ENCODE measurements around the gene CDK14. TPM values are rescaled to one million over a fixed set of nuclear protein-coding genes. Genes with fewer than 3 reads are reported as not detected.
A peak's percentile ranks its signal among the peaks of the same experiment; 100 is the strongest.

Gene CDK14
- total RNA-seq, 2 donors from 2014 or later, result 8.7 to 13.4 TPM

GRCh38 chr7:90674625-90675024, 78.5 kb downstream of the CDK14 start:
- Mint-ChIP-seq H3K9me3 (no peaks in the 10 kb centered on the region), H3K4me1 (peaks cover 30% of the 10 kb centered on the region), H3K27me3 (ENCODE audit: insufficient read depth) (peaks cover 23% of the 10 kb centered on the region), H3K36me3 (ENCODE audit: low read depth) (no peaks in the 10 kb centered on the region), H3K27ac (no peak overlapping the region), H3K4me3 (no peak overlapping the region)
- Histone ChIP-seq H3K27me3 (ENCODE audit: control insufficient read depth, insufficient read depth, low read length, poor library complexity, severe bottlenecking) (peaks cover 37% of the 10 kb centered on the region), H3K4me1 (ENCODE audit: control insufficient read depth, insufficient read depth, low read length) (peaks cover 17% of the 10 kb centered on the region), H3K36me3 (ENCODE audit: control insufficient read depth, insufficient read depth, low read length) (no peaks in the 10 kb centered on the region), H3K27ac (ENCODE audit: low read depth, low read length) (no peak overlapping the region), H3K9me3 (ENCODE audit: control insufficient read depth, low read length) (no peaks in the 10 kb centered on the region), H3K4me3 (ENCODE audit: low read length) (no peak overlapping the region), H3K9ac (ENCODE audit: extremely low read depth, low read length, poor library complexity, severe bottlenecking) (no peak overlapping the region)
- no peak for DNase-seq
- TF ChIP-seq, protein P1, sequence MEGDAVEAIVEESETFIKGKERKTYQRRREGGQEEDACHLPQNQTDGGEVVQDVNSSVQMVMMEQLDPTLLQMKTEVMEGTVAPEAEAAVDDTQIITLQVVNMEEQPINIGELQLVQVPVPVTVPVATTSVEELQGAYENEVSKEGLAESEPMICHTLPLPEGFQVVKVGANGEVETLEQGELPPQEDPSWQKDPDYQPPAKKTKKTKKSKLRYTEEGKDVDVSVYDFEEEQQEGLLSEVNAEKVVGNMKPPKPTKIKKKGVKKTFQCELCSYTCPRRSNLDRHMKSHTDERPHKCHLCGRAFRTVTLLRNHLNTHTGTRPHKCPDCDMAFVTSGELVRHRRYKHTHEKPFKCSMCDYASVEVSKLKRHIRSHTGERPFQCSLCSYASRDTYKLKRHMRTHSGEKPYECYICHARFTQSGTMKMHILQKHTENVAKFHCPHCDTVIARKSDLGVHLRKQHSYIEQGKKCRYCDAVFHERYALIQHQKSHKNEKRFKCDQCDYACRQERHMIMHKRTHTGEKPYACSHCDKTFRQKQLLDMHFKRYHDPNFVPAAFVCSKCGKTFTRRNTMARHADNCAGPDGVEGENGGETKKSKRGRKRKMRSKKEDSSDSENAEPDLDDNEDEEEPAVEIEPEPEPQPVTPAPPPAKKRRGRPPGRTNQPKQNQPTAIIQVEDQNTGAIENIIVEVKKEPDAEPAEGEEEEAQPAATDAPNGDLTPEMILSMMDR (conservative IDR thresholded peaks at IDR 0.05), result no peak
- WGBS, 2 experiments (ENCODE audit: insufficient coverage in 1 of 2, insufficient read length in 1 of 2), result 60% methylated on average over 1 of the region's 1 CpG; no CpG with 5 or more reads in 1 of the 2 experiments

GRCh38 chr7:90675982-90676381, 79.9 kb downstream of the CDK14 start:
- peaks cover 48% of the 10 kb centered on the region for H3K27me3 ChIP-seq (ENCODE audit: control insufficient read depth, insufficient read depth, low read length, poor library complexity, severe bottlenecking)
- WGBS, 2 experiments (ENCODE audit: insufficient coverage in 1 of 2, insufficient read length in 1 of 2), result 87 to 92% methylated on average over 2 to 3 of the region's 3 CpGs

GRCh38 chr7:90677486-90678404, 81.6 kb downstream of the CDK14 start:
- no peak overlapping the region for H3K9ac ChIP-seq (ENCODE audit: extremely low read depth, low read length, poor library complexity, severe bottlenecking)
- peaks cover 66% of the 10 kb centered on the region for H3K27me3 ChIP-seq (ENCODE audit: control insufficient read depth, insufficient read depth, low read length, poor library complexity, severe bottlenecking)
- H3K36me3 Mint-ChIP-seq (ENCODE audit: low read depth), result no peaks in the 10 kb centered on the region
- peaks cover 17% of the 10 kb centered on the region for H3K4me1 ChIP-seq (ENCODE audit: control insufficient read depth, insufficient read depth, low read length)
- no peak for DNase-seq
- WGBS, 2 experiments (ENCODE audit: insufficient coverage in 1 of 2, insufficient read length in 1 of 2), result 53 to 76% methylated on average over 5 to 10 of the region's 10 CpGs
- H3K9me3 ChIP-seq (ENCODE audit: control insufficient read depth, low read length), result no peaks in the 10 kb centered on the region
- H3K36me3 ChIP-seq (ENCODE audit: control insufficient read depth, insufficient read depth, low read length), result no peaks in the 10 kb centered on the region
- no peak overlapping the region for H3K4me3 ChIP-seq (ENCODE audit: low read length)
- H3K27me3 Mint-ChIP-seq (ENCODE audit: insufficient read depth), result peaks cover 38% of the 10 kb centered on the region
- H3K4me3 Mint-ChIP-seq, result no peak overlapping the region
- H3K27ac ChIP-seq (ENCODE audit: low read depth, low read length), result peak overlapping the region; percentile 62
- no peak overlapping the region for H3K27ac Mint-ChIP-seq
- no peaks in the 10 kb centered on the region for H3K9me3 Mint-ChIP-seq
- peaks cover 30% of the 10 kb centered on the region for H3K4me1 Mint-ChIP-seq
- TF ChIP-seq, protein P1 (conservative IDR thresholded peaks at IDR 0.05), result no peak

More at GRCh38 chr7:90675982-90676381, 79.9 kb downstream of the CDK14 start:
- H3K4me1 ChIP-seq (ENCODE audit: control insufficient read depth, insufficient read depth, low read length), result peaks cover 17% of the 10 kb centered on the region
- no peak overlapping the region for H3K27ac ChIP-seq (ENCODE audit: low read depth, low read length)
- no peaks in the 10 kb centered on the region for H3K9me3 ChIP-seq (ENCODE audit: control insufficient read depth, low read length)
- Mint-ChIP-seq H3K27me3 (ENCODE audit: insufficient read depth) (peaks cover 33% of the 10 kb centered on the region), H3K9me3 (no peaks in the 10 kb centered on the region), H3K27ac (no peak overlapping the region), H3K4me1 (peaks cover 30% of the 10 kb centered on the region), H3K4me3 (no peak overlapping the region), H3K36me3 (ENCODE audit: low read depth) (no peaks in the 10 kb centered on the region)
- DNase-seq, result no peak
- no peak overlapping the region for H3K9ac ChIP-seq (ENCODE audit: extremely low read depth, low read length, poor library complexity, severe bottlenecking)
- TF ChIP-seq, protein P1 (conservative IDR thresholded peaks at IDR 0.05), result no peak
- no peaks in the 10 kb centered on the region for H3K36me3 ChIP-seq (ENCODE audit: control insufficient read depth, insufficient read depth, low read length)
- H3K4me3 ChIP-seq (ENCODE audit: low read length), result no peak overlapping the region
